HG03135 (cell line): ENCODE data around the gene NOP53.
"Not testable (repeated sequence)": the region's sequence is repeated elsewhere in the genome, so short reads cannot be mapped to it uniquely, and the experiment has no call there.

Source experiments
- ATAC-seq: cut with Tn5 transposase; IDR thresholded peaks from one replicate; pipeline ENCODE4 v1.9.1; 2021; ENCODE audit warnings: mild to moderate bottlenecking, moderate library complexity; ENCODE audit not compliant: unreplicated experiment

NOP53 gene

GRCh38 chr19:47803148-47803547 lies 57.8 kb downstream of the NOP53 start:
- ATAC-seq = not testable (repeated sequence)

- not testable (repeated sequence) for ATAC-seq
Observed at GRCh38 chr19:47803671-47804070, 58.3 kb downstream of the NOP53 start.

- not testable (repeated sequence) for ATAC-seq
Observed at GRCh38 chr19:47804451-47804850, 59.1 kb downstream of the NOP53 start, which contains the start of gene TPRX1. TPRX1 (minus strand) TSS chr19:47804551; CDS start chr19:47804539, 12 bp downstream.

GRCh38 chr19:47805313-47805712 lies 60.0 kb downstream of the NOP53 start:
- ATAC-seq = no peak

GRCh38 chr19:47806435-47806834 lies 61.1 kb downstream of the NOP53 start:
- no peak for ATAC-seq
